ENCODE data around the gene PSMD2.
"Not testable (repeated sequence)": the region's sequence is repeated elsewhere in the genome, so short reads cannot be mapped to it uniquely, and the experiment has no call there.

The PSMD2 gene

DNA sequence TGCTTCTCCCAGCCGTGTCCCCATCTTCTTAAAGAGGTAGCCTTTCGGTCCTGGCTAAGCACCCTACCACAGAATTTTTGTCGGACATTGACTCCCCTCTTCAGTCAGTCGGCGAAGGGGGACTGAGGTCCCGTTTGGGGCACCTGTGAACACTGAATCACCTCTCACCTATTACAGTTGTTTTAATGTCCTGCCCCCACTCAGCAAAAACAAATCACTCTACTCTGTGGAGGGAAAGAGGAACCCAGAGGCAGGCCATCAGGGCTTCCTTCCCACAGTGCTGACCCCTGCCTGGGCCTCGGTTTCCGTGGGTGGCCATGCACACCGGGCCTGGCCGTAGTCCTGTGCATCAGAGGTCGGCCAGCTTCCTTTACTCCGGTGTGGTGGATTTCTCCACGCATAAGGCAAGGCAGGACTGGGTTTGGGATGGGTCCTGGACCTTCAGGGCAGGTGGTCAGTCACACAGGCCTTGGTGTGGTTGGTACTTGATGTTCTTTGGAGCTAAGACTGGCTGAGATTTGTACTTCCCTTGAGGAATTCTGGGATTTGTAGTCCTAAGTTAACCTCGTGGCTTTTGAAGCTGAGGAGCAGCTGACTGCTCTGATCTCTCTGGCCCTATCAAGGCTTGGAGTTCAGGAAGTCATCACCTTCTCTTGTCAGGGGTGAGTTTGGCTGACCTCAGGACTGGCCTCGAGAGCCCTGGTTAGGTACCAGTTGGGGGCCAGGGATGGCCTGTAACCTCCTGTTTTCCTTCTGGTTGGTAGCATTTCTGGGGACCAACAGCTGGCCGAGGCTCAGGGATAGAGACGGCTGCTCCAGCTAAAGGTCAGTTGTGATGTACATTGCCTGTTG lies 37.7 kb downstream of the PSMD2 start:
- Histone ChIP-seq H3K36me3 (ENCODE audit: control insufficient read depth, low read depth, low read length) (peaks cover 30% of the 10 kb centered on the region), H3K4me1 (ENCODE audit: control insufficient read depth, low read depth, low read length) (peaks cover 21% of the 10 kb centered on the region), H3K9me3 (ENCODE audit: control insufficient read depth, low read depth, low read length) (no peaks in the 10 kb centered on the region), H3K27me3 (ENCODE audit: control insufficient read depth, insufficient read depth, low read length) (no peaks in the 10 kb centered on the region), H3K9ac (ENCODE audit: low read length) (peak overlapping the region; percentile 72), H3K4me3 (ENCODE audit: low read length) (peak overlapping the region; percentile 79), H3K27ac (ENCODE audit: low read length) (peak overlapping the region; percentile 19)

DNA sequence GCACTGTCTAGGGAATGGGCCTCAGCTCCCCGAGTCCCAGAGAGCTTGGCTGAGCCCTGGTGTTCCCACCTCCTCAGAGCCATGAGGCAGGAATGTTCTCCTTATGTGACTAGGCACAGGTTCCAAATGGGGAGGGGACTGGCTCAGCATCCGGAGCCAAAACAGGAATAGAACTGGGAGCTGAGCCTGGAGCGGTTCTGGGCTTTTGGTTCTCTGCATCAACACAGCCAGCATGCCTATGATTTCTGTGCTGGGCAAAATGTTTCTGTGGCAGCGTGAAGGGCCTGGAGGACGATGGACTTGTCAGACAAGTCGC lies 38.3 kb downstream of the PSMD2 start, which contains the start of gene FAM131A:
TSS of gene FAM131A (plus strand) at position 202 of the 316 bp plus-strand sequence. CDS start at position 233, 31 bp downstream.
- H3K9ac ChIP-seq (ENCODE audit: low read length) = peak within 1 kb of the TSS; percentile 72
- peaks cover 25% of the 10 kb centered on the region for H3K36me3 ChIP-seq (ENCODE audit: control insufficient read depth, low read depth, low read length)
- no peak within 1 kb of the TSS for H3K27ac ChIP-seq (ENCODE audit: low read length)
- peaks cover 21% of the 10 kb centered on the region for H3K4me1 ChIP-seq (ENCODE audit: control insufficient read depth, low read depth, low read length)
- H3K4me3 ChIP-seq (ENCODE audit: low read length) = peak within 1 kb of the TSS; percentile 79
- H3K27me3 ChIP-seq (ENCODE audit: control insufficient read depth, insufficient read depth, low read length) = no peaks in the 10 kb centered on the region
- no peaks in the 10 kb centered on the region for H3K9me3 ChIP-seq (ENCODE audit: control insufficient read depth, low read depth, low read length)

DNA sequence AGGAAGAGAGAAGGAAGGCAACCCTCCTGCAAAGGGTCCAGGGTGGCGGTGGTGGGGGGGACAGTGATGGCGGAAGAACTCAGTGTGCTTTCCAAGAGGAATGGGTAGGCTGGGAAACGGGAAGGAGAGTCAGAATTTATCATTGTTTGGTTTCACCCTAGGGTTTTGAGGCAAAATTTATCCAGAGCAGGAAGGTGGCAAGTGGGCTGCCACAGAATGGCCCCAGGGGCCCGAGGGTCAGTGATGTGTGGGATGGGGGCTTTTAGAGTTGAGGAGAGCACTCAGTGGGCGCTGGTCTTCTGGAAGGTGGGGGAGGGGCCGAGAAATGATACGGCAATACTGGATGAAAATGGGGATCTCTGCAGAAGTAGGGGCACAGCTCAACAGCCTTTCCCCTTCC lies 38.9 kb downstream of the PSMD2 start:
- H3K4me3 ChIP-seq (ENCODE audit: low read length) = peak overlapping the region; percentile 45
- H3K36me3 ChIP-seq (ENCODE audit: control insufficient read depth, low read depth, low read length) = peaks cover 25% of the 10 kb centered on the region
- no peaks in the 10 kb centered on the region for H3K9me3 ChIP-seq (ENCODE audit: control insufficient read depth, low read depth, low read length)
- peak overlapping the region; percentile 52 for H3K9ac ChIP-seq (ENCODE audit: low read length)
- H3K27me3 ChIP-seq (ENCODE audit: control insufficient read depth, insufficient read depth, low read length) = no peaks in the 10 kb centered on the region
- H3K4me1 ChIP-seq (ENCODE audit: control insufficient read depth, low read depth, low read length) = peaks cover 21% of the 10 kb centered on the region
- no peak overlapping the region for H3K27ac ChIP-seq (ENCODE audit: low read length)

- Histone ChIP-seq H3K27ac (ENCODE audit: low read length) (no peak overlapping the region), H3K27me3 (ENCODE audit: control insufficient read depth, insufficient read depth, low read length) (no peaks in the 10 kb centered on the region), H3K4me1 (ENCODE audit: control insufficient read depth, low read depth, low read length) (peaks cover 21% of the 10 kb centered on the region), H3K9ac (ENCODE audit: low read length) (peak overlapping the region; percentile 52), H3K36me3 (ENCODE audit: control insufficient read depth, low read depth, low read length) (peaks cover 20% of the 10 kb centered on the region), H3K4me3 (ENCODE audit: low read length) (peak overlapping the region; percentile 45), H3K9me3 (ENCODE audit: control insufficient read depth, low read depth, low read length) (no peaks in the 10 kb centered on the region)
Measured at GRCh38 chr3:184338511-184338945, 39.5 kb downstream of the PSMD2 start.

DNA sequence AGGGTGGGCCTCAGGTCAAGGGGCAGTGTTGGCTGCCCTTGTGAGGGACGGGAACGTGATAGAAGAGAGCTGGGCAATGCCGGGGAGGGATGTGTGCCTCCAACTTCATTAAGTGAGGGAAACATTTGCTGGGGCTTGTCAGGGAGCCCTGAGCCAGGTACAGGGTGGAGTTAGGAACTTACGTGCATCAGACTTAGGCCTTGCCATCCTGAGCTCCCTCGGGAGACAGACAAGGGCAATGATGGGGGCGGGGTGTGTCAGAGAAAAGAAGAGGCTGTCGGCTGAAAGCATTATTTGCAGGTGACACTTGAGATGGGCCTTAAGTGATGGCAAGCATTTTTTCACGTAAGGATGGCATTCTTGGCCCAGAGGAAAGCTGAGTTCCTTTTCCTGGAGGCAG lies 40.0 kb downstream of the PSMD2 start:
- peak overlapping the region; percentile 45 for H3K4me3 ChIP-seq (ENCODE audit: low read length)
- peaks cover 21% of the 10 kb centered on the region for H3K4me1 ChIP-seq (ENCODE audit: control insufficient read depth, low read depth, low read length)
- H3K9ac ChIP-seq (ENCODE audit: low read length) = no peak overlapping the region

DNA sequence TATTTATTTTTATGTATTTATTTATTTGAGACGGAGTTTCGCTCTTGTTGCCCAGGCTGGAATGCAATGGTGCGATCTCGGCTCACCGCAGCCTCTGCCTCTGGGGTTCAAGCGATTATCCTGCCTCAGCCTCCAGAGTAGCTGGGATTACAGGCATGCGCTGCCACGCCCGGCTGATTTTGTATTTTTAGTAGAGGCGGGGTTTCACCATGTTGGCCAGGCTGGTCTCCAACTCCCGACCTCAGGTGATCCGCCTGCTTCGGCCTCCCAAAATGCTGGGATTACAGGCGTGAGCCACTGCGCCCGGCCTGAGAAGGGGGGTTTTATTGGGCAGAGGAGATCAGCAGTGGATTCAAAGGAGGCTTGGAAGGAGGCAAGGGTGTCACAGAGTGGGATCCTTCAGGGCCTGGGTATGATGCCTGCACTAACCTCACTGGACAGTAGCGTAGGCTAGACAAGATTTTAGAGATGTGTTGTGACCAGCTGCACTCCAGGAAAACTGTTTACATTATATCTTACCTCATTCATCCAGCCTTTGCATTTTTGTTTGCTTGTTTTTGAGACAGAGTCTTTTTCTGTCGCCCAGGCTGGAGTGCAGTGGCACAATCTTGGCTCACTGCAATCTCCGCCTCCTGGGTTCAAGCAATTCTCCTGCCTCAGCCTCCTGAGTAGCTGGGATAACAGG lies 40.6 kb downstream of the PSMD2 start:
- H3K4me1 ChIP-seq (ENCODE audit: control insufficient read depth, low read depth, low read length) = peaks cover 21% of the 10 kb centered on the region
- not testable (repeated sequence) for H3K4me3 ChIP-seq (ENCODE audit: low read length); H3K27me3 ChIP-seq (ENCODE audit: control insufficient read depth, insufficient read depth, low read length); H3K36me3 ChIP-seq (ENCODE audit: control insufficient read depth, low read depth, low read length); H3K9me3 ChIP-seq (ENCODE audit: control insufficient read depth, low read depth, low read length); H3K9ac ChIP-seq (ENCODE audit: low read length); H3K27ac ChIP-seq (ENCODE audit: low read length)

More for the DNA sequence above, 40.0 kb downstream of the PSMD2 start:
- H3K27me3 ChIP-seq (ENCODE audit: control insufficient read depth, insufficient read depth, low read length) = no peaks in the 10 kb centered on the region
- H3K27ac ChIP-seq (ENCODE audit: low read length) = no peak overlapping the region
- peaks cover 15% of the 10 kb centered on the region for H3K36me3 ChIP-seq (ENCODE audit: control insufficient read depth, low read depth, low read length)
- H3K9me3 ChIP-seq (ENCODE audit: control insufficient read depth, low read depth, low read length) = no peaks in the 10 kb centered on the region

- peaks cover 7% of the 10 kb centered on the region for H3K36me3 ChIP-seq (ENCODE audit: control insufficient read depth, low read depth, low read length)
- peaks cover 16% of the 10 kb centered on the region for H3K4me1 ChIP-seq (ENCODE audit: control insufficient read depth, low read depth, low read length)
- no peak overlapping the region for H3K4me3 ChIP-seq (ENCODE audit: low read length)
- no peak overlapping the region for H3K9ac ChIP-seq (ENCODE audit: low read length)
- H3K27ac ChIP-seq (ENCODE audit: low read length) = no peak overlapping the region
- no peaks in the 10 kb centered on the region for H3K27me3 ChIP-seq (ENCODE audit: control insufficient read depth, insufficient read depth, low read length)
- H3K9me3 ChIP-seq (ENCODE audit: control insufficient read depth, low read depth, low read length) = no peaks in the 10 kb centered on the region
Measured at GRCh38 chr3:184341925-184342324, 42.9 kb downstream of the PSMD2 start.

- H3K4me3 ChIP-seq (ENCODE audit: low read length) = no peak overlapping the region
- peaks cover 9% of the 10 kb centered on the region for H3K4me1 ChIP-seq (ENCODE audit: control insufficient read depth, low read depth, low read length)
- peaks cover 7% of the 10 kb centered on the region for H3K36me3 ChIP-seq (ENCODE audit: control insufficient read depth, low read depth, low read length)
- no peaks in the 10 kb centered on the region for H3K9me3 ChIP-seq (ENCODE audit: control insufficient read depth, low read depth, low read length)
- H3K27me3 ChIP-seq (ENCODE audit: control insufficient read depth, insufficient read depth, low read length) = no peaks in the 10 kb centered on the region
- no peak overlapping the region for H3K27ac ChIP-seq (ENCODE audit: low read length)
- H3K9ac ChIP-seq (ENCODE audit: low read length) = no peak overlapping the region
Measured at GRCh38 chr3:184343200-184343876, 44.3 kb downstream of the PSMD2 start.

DNA sequence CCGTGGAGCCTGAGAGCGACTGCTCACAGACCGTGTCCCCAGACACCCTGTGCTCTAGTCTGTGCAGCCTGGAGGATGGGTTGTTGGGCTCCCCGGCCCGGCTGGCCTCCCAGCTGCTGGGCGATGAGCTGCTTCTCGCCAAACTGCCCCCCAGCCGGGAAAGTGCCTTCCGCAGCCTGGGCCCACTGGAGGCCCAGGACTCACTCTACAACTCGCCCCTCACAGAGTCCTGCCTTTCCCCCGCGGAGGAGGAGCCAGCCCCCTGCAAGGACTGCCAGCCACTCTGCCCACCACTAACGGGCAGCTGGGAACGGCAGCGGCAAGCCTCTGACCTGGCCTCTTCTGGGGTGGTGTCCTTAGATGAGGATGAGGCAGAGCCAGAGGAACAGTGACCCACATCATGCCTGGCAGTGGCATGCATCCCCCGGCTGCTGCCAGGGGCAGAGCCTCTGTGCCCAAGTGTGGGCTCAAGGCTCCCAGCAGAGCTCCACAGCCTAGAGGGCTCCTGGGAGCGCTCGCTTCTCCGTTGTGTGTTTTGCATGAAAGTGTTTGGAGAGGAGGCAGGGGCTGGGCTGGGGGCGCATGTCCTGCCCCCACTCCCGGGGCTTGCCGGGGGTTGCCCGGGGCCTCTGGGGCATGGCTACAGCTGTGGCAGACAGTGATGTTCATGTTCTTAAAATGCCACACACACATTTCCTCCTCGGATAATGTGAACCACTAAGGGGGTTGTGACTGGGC lies 45.7 kb downstream of the PSMD2 start:
- Histone ChIP-seq H3K9ac (ENCODE audit: low read length) (no peak overlapping the region), H3K9me3 (ENCODE audit: control insufficient read depth, low read depth, low read length) (no peaks in the 10 kb centered on the region), H3K4me1 (ENCODE audit: control insufficient read depth, low read depth, low read length) (peaks cover 4% of the 10 kb centered on the region), H3K27ac (ENCODE audit: low read length) (no peak overlapping the region), H3K4me3 (ENCODE audit: low read length) (no peak overlapping the region), H3K27me3 (ENCODE audit: control insufficient read depth, insufficient read depth, low read length) (no peaks in the 10 kb centered on the region), H3K36me3 (ENCODE audit: control insufficient read depth, low read depth, low read length) (peaks cover 7% of the 10 kb centered on the region)

- H3K9me3 ChIP-seq (ENCODE audit: control insufficient read depth, low read depth, low read length) = no peaks in the 10 kb centered on the region
- peaks cover 4% of the 10 kb centered on the region for H3K4me1 ChIP-seq (ENCODE audit: control insufficient read depth, low read depth, low read length)
- peaks cover 7% of the 10 kb centered on the region for H3K36me3 ChIP-seq (ENCODE audit: control insufficient read depth, low read depth, low read length)
- H3K27me3 ChIP-seq (ENCODE audit: control insufficient read depth, insufficient read depth, low read length) = no peaks in the 10 kb centered on the region
- H3K4me3 ChIP-seq (ENCODE audit: low read length) = no peak overlapping the region
- H3K9ac ChIP-seq (ENCODE audit: low read length) = no peak overlapping the region
- H3K27ac ChIP-seq (ENCODE audit: low read length) = no peak overlapping the region
Measured at GRCh38 chr3:184345317-184346144, 46.5 kb downstream of the PSMD2 start.

Data from iPS-18a (cell line).